Metanephros (tissue), 1 donor: ENCODE results near the gene RBM41. TPM values are rescaled to one million over a fixed set of nuclear protein-coding genes. Genes with fewer than 3 reads are reported as not detected.

Experiments
- total RNA-seq: library from RNA; depleted of rRNA; stranded (reverse); fragments of >200 nt; gene quantifications from one replicate; pipeline ENCODE4 v1.2.3, GENCODE V29; 2014

RBM41 gene
- 19.6 TPM for total RNA-seq

GRCh38 chrX:107118322-107119147 lies at the start of gene RBM41:
RBM41 (minus strand) TSS chrX:107118822; CDS start chrX:107118773, 49 bp downstream.

Other genes with a start within 250 kb of the RBM41 start
- 1.3 TPM for gene RIPPLY1, start 215.5 kb downstream of the RBM41 start, total RNA-seq
- gene CLDN2, start 198.4 kb downstream of the RBM41 start, total RNA-seq: 16.3 TPM
- gene MORC4, start 118.6 kb downstream of the RBM41 start, total RNA-seq: 18.5 TPM
- gene NUP62CL, start 87.6 kb upstream of the RBM41 start, total RNA-seq: 15.8 TPM
- gene DNAAF6, start 87.8 kb upstream of the RBM41 start, total RNA-seq: not detected